Inflammatory macrophage treated with lipopolysaccharide for 4 hours (primary cell): ENCODE results near the gene KRTAP5-3.
"Not testable (repeated sequence)": the region's sequence is repeated elsewhere in the genome, so short reads cannot be mapped to it uniquely, and the experiment has no call there.

Experiments used
- DNase-seq: peaks from one replicate; pipeline ENCODE4 v3.0.0-alpha.2; 2020

KRTAP5-3 gene

DNA sequence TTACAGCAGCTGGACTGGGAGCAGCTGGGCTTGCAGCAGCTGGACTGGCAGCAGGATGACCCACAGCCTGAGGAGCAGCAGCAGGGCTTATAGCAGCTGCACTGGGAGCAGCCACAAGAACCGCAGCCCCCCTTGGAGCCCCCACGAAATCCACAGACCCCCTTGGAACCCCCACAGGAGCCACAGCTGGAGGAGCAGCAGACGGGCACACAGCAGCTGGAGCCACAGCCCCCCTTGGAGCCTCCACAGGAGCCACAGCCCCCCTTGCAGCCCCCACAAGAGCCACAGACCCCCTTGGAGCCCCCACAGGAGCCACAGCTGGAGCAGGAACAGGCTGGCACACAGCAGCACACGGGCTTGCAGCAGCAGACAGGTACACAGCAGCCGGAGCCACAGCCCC is 362 bp downstream of the KRTAP5-3 start:
- DNase-seq, result not testable (repeated sequence)

DNA sequence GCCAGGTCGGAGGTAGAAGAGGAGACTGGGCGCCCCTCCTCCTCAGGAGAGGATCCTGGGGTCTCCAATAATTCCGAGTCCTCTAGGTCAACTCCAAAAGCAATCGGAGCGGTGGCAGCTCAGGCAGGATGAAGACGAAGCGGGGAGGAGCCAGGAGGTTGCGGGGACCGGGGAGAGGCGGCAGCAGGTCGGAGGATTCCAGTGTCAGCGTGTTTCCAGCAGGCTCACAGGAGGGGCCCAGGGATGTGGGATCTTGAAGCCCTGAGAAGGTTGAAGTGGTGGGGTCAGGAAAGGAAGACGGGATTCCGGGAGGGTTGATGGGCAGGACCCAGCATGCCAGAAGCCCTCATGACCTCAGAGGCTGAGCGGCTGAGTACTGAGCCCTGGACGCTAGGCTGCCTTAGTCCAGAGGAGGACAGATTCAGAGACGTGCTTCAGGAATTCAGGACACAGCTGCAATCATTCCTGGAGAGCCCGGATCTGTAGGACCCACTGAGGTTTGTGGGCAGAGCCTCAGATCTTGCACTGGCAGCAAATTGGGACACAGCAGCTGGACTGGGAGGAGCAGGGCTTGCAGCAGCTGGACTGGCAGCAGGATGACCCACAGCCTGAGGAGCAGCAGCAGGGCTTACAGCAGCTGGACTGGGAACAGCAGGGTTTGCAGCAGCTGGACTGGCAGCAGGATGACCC is 962 bp downstream of the KRTAP5-3 start:
- not testable (repeated sequence) for DNase-seq

DNA sequence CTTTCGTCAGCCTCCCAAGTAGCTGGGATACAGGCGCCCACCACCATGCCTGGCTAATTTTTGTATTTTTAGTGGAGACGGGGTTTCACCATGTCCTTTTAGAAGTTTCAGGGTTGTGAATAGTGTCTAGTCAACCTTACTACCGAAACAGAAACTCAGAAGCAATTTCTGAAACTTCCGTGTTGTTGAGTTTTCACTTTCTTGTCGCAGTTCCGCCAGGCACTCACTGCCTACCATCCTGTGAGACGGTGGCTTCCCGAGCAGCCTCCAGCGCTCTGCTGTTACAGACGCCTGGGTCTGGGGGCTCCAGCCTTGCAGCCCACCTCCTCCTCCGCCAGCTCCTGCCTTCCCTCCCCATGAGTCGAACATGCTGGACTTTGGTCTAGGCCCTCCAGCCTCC is 2.3 kb downstream of the KRTAP5-3 start:
- DNase-seq, result peak; percentile 9

DNA sequence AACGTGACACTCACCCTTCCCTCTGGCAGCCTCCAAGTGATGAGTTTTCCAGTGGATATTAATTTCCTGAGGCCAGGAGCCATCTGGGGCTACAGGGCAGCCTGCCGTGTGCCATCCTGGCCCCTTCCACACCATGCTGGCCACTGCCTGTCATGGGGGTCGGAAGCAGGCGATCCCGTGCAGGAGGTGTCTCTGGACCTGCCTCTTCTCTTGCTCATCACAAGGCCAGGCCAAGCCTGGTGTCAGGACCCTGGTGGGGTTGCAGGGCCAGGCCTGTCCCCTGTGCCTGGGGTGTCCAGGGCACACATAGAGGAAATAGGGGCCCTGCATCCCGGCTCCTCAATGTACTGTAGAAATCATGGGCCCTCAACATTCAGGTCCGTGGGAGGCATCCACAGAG is 3.6 kb downstream of the KRTAP5-3 start:
- no peak for DNase-seq

DNA sequence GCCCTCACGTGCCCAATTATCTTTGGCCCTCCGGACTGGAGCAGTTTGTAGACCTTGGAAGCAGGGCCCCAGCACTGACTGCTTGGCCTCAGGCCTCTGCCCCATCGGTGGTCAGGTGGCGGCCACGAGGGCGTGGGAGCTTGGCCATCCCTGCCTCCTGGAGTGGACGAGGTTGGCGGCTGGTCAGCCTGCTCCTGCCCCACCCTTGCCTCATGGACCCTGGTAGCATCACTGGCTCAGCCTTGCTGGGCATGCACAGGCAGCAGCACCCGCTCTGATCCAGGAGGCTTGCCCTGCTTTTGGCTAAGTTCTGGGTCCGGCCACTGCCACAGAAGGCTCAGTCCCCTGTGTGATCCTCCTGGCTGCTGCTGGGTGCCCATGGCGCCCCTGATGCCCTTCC is 4.1 kb downstream of the KRTAP5-3 start:
- DNase-seq, result no peak

DNA sequence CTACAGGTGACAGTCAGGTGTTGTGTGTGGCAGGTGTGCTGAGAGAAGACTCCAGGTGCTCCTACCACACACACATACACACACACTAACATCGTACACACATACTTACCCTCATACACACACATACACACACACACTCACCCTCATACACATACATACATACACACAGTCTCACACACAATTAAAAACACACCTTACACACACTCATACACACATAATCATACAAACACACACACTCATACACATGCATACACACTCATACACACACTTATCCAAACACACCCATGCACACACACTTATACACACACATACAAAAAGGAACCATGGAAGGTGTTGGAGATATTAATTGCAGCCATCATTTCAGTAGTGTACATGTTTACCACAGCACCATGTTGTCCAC is 4.6 kb downstream of the KRTAP5-3 start:
- DNase-seq, result no peak

DNA sequence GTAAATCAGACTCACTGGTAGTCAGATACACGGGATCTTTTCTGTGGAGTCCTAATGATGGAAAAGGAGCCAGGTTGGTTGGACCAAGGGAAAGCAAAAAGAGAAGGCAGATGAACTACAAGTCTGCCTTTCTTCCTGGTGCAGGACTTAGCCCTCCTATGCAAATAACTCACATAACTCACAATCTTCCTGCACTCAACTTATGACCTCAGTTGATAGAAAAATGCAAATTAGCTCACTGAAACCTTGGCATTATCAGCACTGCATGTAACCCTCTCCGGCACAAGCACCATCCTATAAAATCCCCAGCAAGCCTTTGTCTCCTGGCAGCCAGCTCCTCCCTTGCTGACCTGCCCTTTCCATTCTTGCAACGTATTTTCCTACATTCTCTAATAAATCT is 6.6 kb downstream of the KRTAP5-3 start:
- not testable (repeated sequence) for DNase-seq

DNA sequence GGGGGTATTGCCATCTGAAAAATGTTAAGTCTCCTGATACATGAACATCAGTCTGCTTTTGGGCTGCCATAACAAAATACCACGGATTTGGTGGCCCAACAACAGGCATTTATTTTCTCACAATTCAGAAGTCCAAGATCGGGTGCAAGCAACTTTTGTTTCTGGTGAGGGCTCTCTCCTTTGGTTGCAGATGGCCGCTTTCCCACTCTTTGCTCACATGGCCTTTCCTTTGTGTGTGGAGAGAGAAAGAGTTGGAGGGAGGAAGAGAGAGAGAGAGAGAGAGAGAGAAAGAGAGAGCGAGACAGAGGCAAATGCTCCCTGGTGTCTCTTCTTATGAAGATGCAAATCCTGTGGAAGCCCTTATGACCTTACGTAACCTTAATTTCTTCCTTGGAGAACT is 7.6 kb downstream of the KRTAP5-3 start:
- no peak for DNase-seq

DNA sequence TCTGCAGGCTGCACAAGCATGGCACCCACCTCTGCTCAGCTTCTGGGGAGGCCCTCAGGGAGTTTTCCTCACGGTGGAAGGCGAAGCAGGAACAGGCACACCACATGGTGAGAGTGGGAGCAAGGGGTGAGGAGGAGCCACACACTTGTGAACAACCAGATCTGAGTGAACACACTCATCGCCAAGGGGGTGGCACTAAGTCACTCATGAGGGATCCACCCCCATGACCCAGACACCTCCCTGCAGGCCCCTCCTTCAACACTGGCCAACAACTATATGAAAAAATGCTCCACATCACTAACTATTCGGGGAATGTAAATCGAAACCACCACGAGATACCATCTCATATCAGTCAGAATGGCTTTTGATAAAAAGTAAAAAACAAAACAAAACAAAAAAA is 9.4 kb downstream of the KRTAP5-3 start:
- no peak for DNase-seq

DNA sequence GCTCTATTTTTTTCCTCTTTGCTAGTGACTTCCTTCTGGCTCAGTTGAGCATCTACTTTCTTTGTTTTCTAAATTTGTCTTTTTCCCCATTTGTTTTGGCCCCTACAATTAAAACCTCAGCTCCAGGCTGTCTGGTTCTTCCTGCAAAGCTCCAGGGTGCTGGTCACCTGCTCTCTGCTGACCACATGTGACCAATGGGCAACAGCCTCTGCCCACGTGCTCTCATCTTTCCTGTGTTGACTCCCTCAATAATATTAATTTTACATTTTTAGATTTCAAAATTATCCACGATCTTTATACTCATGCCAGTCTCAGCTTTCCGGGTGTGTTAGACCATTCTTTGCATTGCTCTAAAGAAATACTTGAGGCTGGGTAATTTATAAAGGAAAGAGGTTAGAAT is 9.9 kb downstream of the KRTAP5-3 start:
- not testable (repeated sequence) for DNase-seq

DNA sequence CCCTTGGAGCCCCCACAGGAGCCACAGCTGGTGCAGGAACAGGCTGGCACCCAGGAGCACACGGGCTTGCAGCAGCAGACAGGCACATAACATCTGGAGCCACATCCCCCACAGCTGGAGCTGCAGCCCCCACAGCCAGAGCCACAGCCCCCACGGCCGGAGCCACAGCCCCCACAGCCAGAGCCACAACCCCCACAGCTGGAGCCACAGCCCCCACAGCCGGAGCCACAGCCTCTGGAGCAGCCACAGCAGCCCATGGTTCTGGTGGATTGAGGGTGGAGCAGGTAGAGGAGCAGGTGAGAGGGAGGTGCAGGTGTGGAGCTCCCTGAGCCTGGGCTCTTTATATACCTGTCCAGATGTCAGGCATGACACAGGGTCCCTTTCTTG is 10.3 kb downstream of the KRTAP5-3 start, which contains the start of gene KRTAP5-2:
TSS of gene KRTAP5-2 (minus strand) at position 301 of the 387 bp plus-strand sequence. CDS start at position 257, 44 bp downstream.
- no peak for DNase-seq

DNA sequence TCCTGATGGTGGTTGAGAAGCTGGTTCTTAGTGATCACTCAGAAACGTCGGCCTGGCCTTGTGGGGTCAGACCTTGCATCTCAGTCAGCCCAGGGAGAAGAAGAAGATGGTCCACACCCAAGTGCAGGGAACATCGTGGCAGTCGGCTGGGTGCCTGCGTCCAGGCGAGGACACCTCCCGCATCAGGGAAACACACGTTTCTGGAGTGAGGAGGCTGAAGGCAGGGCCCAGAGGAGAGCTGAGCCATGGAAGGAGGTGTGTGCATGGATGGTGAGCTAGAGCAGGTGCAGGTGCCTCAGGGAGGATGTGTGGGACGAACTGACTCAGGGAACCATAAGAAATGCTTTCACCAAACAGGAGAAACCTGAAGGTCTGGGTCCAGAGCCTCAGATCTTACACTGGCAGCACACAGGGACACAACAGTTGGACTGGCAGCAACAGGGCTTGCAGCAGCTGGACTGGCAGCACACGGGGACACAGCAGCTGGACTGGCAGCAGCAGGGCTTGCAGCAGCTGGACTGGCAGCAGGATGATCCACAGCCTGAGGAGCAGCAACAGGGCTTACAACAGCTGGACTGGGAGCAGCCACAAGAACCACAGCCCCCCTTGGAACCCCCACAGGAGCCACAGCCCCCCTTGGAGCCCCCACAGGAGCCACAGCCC is 10.8 kb downstream of the KRTAP5-3 start:
- no peak for DNase-seq

DNA sequence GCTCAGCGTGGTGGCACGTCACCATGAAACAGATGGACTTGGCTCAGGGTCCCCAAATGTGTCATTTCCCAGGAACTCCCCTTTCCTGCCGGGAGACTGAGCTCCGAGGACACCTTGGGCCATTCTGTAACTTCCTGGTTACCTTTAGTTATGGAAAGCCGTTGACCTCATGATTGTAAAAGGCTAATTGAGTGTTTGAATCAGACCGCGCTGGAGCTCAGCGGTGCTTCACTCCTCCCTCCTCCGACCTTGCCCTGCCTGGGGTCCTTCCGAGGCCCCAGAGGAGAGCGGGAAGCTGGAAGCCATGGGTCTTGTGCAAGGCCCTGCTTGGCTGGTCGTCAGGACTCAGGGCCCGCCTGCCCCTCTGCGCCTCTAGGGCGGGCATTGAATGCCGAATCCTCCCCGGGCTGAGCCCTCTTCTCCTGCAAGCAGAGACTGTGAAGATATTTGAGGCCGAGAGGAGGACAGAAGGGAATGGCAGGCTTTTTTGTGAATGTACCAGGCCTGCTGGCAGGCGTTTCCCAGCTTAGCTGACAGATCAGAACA is 11.6 kb downstream of the KRTAP5-3 start:
- not testable (repeated sequence) for DNase-seq

DNA sequence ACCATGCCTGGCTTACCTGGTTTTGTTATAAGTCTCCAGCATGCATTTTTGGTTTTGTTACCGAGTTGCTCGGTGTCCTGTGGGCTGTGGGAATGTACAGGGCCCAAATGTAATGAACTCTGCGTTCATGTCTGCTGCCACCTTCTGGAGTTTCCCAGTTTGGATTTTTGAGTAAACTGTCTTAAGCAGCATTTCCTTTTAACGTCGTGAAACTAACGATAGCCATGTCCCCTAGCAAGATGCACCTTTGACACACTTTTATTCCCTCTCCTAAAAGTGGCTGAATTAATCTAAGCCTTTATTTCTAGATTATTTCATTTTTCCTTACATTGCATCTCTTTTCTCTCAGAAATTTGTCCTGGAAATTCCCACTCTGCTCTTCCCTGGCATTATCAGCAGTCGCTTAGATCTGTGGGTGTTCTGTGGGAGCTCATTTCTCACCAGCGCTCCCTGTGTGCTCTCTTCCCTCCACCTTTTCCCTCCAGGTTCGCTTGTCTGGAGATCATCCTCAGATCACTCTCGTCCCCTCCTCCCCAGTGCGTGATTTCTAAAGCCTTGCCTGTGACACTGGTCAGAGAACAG is 12.2 kb downstream of the KRTAP5-3 start:
- DNase-seq, result not testable (repeated sequence)

DNA sequence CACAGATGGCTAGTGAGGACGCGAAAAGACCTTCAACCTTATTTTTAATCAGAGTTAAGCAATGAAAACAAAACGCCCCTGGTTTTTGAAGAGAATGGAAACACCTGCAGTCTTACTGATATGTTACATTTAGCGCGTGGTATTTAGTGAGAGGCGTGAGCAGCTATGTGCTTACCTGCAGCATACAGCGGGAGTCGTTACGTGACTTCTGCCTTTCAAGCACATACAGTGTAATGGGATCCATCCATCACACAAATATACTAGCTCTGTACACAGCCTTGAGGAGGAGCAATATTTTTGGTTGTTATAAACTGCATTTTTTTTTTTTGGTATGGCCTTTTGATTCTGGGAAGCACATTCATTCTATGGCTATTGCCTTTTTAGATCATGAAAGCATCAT is 15.6 kb downstream of the KRTAP5-3 start:
- no peak for DNase-seq

DNA sequence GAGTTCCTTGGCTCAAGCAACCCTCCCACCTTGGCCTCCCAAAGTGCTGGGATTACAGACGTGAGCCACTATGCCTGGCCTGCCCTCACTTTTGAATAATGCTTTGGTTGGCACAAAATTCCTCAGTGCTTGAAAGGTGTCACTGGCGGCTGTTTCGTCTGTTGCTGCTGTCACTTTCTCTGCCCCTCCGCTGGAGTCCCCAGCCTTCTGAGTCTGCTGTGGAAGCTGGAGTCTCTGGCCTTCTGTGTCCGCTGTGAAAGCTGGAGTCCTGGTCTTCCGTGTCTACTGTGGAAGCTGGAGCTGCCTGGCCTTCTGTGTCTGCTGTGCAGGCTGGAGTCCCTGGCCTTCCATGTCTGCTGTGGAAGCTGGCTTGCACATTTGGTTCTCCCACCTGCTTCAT is 18.3 kb downstream of the KRTAP5-3 start:
- no peak for DNase-seq

DNA sequence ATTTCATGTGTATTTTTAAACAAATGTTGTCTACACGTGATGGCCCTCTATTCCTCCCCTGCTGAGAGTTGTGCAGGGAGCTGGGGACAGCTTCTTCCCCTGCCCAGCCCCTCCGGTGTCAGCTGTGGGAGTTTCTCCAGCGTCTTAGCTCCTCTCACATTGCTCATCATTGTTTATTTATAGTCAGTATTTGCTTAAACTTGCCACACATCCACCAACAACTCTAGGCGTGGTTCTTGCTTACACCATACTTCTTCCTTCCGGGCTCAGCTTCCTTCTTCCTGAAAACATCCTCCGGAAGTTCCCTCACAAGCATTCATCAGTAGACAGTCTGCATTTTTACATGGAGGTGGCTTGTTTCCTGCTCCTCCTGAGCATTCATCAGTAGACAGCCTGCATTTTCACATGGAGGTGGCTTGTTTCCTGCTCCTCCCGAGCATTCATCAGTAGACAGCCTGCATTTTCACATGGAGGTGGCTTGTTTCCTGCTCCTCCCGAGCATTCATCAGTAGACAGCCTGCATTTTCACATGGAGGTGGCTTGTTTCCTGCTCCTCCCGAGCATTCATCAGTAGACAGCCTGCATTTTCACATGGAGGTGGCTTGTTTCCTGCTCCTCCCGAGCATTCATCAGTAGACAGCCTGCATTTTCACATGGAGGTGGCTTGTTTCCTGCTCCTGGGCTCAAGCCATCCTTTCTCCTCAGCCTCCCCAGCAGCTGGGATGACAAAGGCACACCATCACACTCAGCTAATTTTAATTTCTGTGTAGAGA is 18.9 kb downstream of the KRTAP5-3 start:
- DNase-seq, result peak; percentile 94

DNA sequence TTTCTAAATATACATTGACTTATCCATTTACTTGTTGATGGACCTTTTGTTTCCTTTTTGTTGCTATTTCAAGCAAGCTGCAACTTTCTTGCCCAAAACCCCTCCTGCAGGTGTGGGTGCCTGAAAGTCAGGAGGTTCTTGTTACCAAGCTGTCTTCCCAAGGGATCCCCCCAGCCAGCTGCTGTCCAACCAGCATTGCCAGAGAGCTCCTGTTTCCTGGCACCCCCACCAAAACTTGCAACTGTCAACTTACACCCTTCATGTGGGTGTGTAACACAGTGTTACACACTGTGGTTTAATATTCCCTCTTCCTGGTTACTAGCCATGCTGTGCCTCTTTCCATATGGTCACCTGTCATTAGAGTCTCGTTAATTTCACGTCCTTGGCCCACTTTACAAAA is 21.6 kb downstream of the KRTAP5-3 start:
- DNase-seq, result no peak

DNA sequence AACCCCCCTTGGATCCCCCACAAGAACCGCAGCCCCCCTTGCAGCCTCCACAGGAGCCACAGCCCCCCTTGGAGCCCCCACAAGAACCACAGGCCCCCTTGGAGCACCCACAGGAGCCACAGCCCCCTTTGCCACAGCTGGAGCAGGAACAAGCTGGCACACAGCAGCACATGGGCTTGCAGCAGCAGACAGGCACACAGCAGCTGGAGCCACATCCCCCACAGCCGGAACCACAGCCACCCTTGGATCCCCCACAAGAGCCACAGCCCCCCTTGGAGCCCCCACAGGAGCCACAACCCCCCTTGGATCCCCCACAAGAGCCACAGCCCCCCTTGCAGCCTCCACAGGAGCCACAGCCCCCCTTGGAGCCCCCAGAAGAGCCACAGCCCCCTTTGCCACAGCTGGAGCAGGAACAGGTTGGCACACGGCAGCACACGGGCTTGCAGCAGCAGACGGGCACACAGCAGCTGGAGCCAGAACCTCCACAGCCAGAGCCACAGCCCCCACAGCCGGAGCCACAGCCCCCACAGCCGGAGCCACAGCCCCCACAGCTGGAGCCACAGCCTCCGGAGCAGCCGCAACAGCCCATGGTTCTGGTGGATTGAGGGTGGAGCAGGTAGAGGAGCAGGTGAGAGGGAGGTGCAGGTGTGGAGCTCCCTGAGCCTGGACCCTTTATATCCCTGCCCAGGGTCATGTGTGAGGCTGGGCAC is 23.4 kb downstream of the KRTAP5-3 start, which contains the start of gene KRTAP5-1:
TSS of gene KRTAP5-1 (minus strand) at position 623 of the 710 bp plus-strand sequence. CDS start at position 589, 34 bp downstream.
- DNase-seq, result not testable (repeated sequence)

DNA sequence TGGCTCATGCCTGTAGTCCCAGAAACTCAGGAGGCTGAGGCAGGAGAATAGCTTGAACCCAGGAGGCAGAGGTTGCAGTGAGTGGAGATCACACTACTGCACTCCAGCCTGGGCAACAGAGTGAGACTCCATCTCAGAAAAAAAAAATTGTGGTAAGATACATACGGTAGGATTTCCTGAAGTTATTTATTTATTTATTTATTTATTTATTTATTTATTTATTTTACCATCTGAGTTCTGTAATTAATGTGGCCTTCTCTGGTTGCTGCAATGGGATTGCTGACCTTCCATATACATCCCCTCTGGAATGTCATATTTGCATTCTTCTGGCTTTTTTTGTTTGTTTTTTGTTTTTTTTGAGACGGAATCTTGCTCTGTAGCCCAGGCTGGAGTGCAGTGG is 25.4 kb downstream of the KRTAP5-3 start:
- not testable (repeated sequence) for DNase-seq

DNA sequence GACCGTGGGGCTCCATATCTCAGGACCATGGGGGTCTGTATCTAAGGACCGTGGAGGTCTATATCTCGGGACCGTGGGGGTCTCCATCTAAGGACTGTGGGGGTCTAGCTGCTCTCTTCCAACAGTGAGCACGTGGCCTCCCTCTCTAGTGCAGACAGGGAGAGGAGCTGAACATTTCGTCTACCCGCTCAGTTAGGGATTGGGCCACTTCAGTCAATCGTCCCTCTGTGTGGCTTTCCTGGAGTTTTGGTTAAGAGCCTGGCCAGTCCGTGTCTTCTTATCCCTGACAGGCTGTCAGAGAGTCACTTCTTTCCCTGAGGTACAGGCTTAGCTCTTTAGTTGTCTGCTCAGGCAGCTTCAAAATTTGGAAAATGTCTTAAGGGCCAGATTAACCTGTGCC is 26.3 kb downstream of the KRTAP5-3 start:
- no peak for DNase-seq

DNA sequence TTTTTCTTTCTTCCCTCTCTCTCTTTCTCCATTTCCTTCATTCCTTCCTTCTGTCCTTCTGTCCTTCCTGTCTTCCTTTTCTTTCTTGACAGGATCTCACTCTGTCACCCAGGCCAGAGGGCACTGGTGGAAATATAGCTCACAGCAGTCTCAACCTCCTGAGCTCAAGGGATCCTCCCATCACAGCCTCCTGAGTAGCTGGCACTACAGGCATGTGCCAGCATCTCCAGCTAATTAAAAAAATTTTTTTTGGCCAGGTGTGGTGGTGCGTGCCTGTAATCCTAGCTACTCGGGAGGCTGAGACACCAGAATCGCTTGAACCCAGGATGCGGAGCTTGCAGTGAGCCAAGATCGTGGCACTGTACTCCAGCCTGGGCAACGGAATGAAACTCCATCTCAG is 31.4 kb downstream of the KRTAP5-3 start:
- no peak for DNase-seq
